Stomach (tissue), 4 donors: ENCODE results near the gene CYP4V2.

Experiments
- EP300 ChIP-seq: sonication (generic); formaldehyde crosslinking; IDR thresholded peaks from one replicate; pipeline ENCODE4 v1.6.1; 2017; ENCODE audit warnings: antibody characterized with exemption
- TF ChIP-seq, protein P1 (sequence below), 7 experiments: fragments of 450-650 bp in 4 of 7; fragments of 200-600 bp in 3 of 7; sonication (generic) in 3 of 7; IDR thresholded peaks; one replicate each; pipeline ENCODE4 v1.5.1; 2016 to 2019; ENCODE audit warnings: antibody characterized with exemption in 7 of 7, control low read depth in 2 of 7, mild to moderate bottlenecking in 1 of 7

DNA sequence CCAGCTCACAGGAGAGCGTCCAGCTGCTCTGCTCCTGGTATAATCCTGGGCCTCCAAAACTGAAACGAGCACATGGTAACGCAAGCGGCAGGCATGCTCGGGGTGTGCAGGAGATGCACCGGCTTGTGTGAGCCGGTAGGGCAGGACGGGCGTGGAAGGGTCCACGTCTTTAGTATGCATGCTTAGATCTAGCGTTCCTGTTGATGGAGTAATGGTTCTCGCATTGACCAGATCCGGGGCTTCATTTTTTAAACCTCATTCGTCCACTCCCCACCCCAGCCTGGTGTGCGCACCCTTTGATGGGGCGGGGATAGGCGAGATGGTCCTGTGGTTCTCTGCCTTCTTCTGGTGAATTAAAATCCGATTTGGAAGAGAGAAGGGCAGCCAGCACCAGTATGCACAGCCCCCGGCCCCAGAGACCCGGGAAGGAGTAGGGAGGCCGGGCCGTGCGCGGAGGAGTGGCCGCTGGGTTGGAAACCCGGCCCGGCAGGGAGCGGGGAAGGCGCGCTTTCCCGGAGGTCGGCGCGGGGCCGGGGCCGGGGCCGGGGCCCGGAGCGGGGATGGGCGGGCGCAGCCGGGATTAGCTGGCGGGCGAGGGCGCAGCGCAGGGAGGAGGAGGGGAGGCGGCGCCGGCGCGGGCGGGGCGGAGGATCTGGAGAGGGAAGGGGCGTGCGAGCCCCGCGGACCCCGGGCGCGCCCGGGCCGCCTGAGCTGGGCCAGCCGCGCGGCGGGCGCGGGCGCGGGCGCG, 47.0 kb upstream of the CYP4V2 start:
- TF ChIP-seq, protein P1, sequence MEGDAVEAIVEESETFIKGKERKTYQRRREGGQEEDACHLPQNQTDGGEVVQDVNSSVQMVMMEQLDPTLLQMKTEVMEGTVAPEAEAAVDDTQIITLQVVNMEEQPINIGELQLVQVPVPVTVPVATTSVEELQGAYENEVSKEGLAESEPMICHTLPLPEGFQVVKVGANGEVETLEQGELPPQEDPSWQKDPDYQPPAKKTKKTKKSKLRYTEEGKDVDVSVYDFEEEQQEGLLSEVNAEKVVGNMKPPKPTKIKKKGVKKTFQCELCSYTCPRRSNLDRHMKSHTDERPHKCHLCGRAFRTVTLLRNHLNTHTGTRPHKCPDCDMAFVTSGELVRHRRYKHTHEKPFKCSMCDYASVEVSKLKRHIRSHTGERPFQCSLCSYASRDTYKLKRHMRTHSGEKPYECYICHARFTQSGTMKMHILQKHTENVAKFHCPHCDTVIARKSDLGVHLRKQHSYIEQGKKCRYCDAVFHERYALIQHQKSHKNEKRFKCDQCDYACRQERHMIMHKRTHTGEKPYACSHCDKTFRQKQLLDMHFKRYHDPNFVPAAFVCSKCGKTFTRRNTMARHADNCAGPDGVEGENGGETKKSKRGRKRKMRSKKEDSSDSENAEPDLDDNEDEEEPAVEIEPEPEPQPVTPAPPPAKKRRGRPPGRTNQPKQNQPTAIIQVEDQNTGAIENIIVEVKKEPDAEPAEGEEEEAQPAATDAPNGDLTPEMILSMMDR (IDR thresholded peaks at IDR 0.05) = peak in 1 of 7 experiments; percentile 6
- TF ChIP-seq EP300 = no peak
